Neural cell (in vitro differentiated cells): Measurements from ENCODE around the gene AQP3. TPM values are rescaled to one million over a fixed set of nuclear protein-coding genes. Genes with fewer than 3 reads are reported as not detected.
"Not testable (repeated sequence)": the region's sequence is repeated elsewhere in the genome, so short reads cannot be mapped to it uniquely, and the experiment has no call there.

ENCODE experiments used
- H2AFZ ChIP-seq: fragments of 200-600, 300-800 bp; sonication (generic), shearing (Covaris generic); 2 replicates; pipeline ENCODE4 v1.6.0; 2014; ENCODE audit warnings: low read depth, mild to moderate bottlenecking, antibody characterized with exemption, low read length, moderate library complexity
- H3F3A ChIP-seq: fragments of 200-600 bp; shearing (Covaris generic); 2 replicates; pipeline ENCODE4 v1.6.1; 2016; ENCODE audit warnings: mild to moderate bottlenecking, moderate library complexity, mixed read lengths, antibody characterized with exemption, low read length; ENCODE audit not compliant: insufficient read depth, poor library complexity, severe bottlenecking
- H3K27ac ChIP-seq: fragments of 200-600, 300-800 bp; sonication (generic), shearing (Covaris generic); 2 replicates; pipeline ENCODE4 v1.5.1; 2014; ENCODE audit warnings: mild to moderate bottlenecking, low read length, moderate library complexity
- H3K27me3 ChIP-seq: fragments of 300-800, 200-600 bp; sonication (generic), shearing (Covaris generic); 2 replicates; pipeline ENCODE4 v1.6.0; 2014; ENCODE audit warnings: mild to moderate bottlenecking, low read depth, low read length, moderate library complexity; ENCODE audit not compliant: insufficient read depth
- H3K36me3 ChIP-seq: fragments of 300-800, 200-600 bp; sonication (generic), shearing (Covaris generic); 2 replicates; pipeline ENCODE4 v1.5.1; 2014; ENCODE audit warnings: mild to moderate bottlenecking, antibody characterized with exemption, low read length, moderate library complexity; ENCODE audit not compliant: insufficient read depth
- H3K4me2 ChIP-seq: fragments of 300-800, 200-600 bp; sonication (generic), shearing (Covaris generic); 2 replicates; pipeline ENCODE4 v1.6.0; 2014; ENCODE audit warnings: mild to moderate bottlenecking, low read length
- H3K4me3 ChIP-seq: fragments of 300-800, 200-600 bp; sonication (generic), shearing (Covaris generic); 2 replicates; pipeline ENCODE4 v1.5.1; 2014; ENCODE audit warnings: mild to moderate bottlenecking, low read length, moderate library complexity
- H3K79me2 ChIP-seq: fragments of 200-600 bp; shearing (Covaris generic); replicated peaks from 2 replicates; pipeline ENCODE4 v1.6.0; 2014; ENCODE audit warnings: mild to moderate bottlenecking, low read length, moderate library complexity; ENCODE audit not compliant: insufficient read depth
- H3K9ac ChIP-seq: fragments of 300-800, 200-600 bp; sonication (generic), shearing (Covaris generic); 2 replicates; pipeline ENCODE4 v1.6.1; 2016; ENCODE audit warnings: mild to moderate bottlenecking, low read length, mixed read lengths
- H3K9me2 ChIP-seq: fragments of 200-600 bp; shearing (Covaris generic); 2 replicates; pipeline ENCODE4 v1.6.1; 2016; ENCODE audit warnings: mild to moderate bottlenecking, low read length, mixed read lengths; ENCODE audit not compliant: insufficient read depth
- H3K9me3 ChIP-seq: fragments of 200-600, 300-800 bp; sonication (generic), shearing (Covaris generic); 2 replicates; pipeline ENCODE4 v1.6.1; 2016; ENCODE audit warnings: mild to moderate bottlenecking, mixed run types, low read length, moderate library complexity, mixed read lengths
- H4K20me1 ChIP-seq: fragments of 200-600 bp; shearing (Covaris generic); 2 replicates; pipeline ENCODE4 v1.6.1; 2016; ENCODE audit warnings: mild to moderate bottlenecking, mixed run types; ENCODE audit not compliant: insufficient read depth
- CTCF ChIP-seq: fragments of 450-650 bp; IDR thresholded peaks from 2 replicates; pipeline ENCODE4 v1.5.1; 2014; ENCODE audit warnings: antibody characterized with exemption, mild to moderate bottlenecking, moderate library complexity; ENCODE audit not compliant: poor library complexity, severe bottlenecking
- EP300 ChIP-seq: fragments of 450-650 bp; conservative IDR thresholded peaks from 2 replicates; pipeline ENCODE4 v1.6.1; 2014; ENCODE audit warnings: antibody characterized with exemption, mild to moderate bottlenecking, moderate library complexity; ENCODE audit not compliant: poor library complexity, severe bottlenecking
- EZH2 ChIP-seq: fragments of 200-600, 300-800 bp; shearing (Covaris generic), sonication (generic); IDR thresholded peaks from 2 replicates; pipeline ENCODE4 v1.6.1; 2014; ENCODE audit warnings: antibody characterized with exemption, low read length, borderline replicate concordance, mild to moderate bottlenecking; ENCODE audit not compliant: insufficient read depth, poor library complexity, severe bottlenecking
- MXI1 ChIP-seq: fragments of 450-650 bp; conservative IDR thresholded peaks from 2 replicates; pipeline ENCODE4 v1.6.1; 2014; ENCODE audit warnings: antibody characterized with exemption, mild to moderate bottlenecking; ENCODE audit not compliant: poor library complexity, severe bottlenecking
- POLR2AphosphoS5 ChIP-seq: IDR thresholded peaks from 2 replicates; pipeline ENCODE4 v1.6.1; 2012
- RAD21 ChIP-seq: fragments of 450-650 bp; conservative IDR thresholded peaks from 2 replicates; pipeline ENCODE4 v1.6.1; 2014; ENCODE audit warnings: antibody characterized with exemption, mild to moderate bottlenecking, moderate library complexity
- REST ChIP-seq: IDR thresholded peaks from 2 replicates; pipeline ENCODE4 v1.6.1; 2012; ENCODE audit warnings: borderline replicate concordance
- SMC3 ChIP-seq: fragments of 450-650 bp; conservative IDR thresholded peaks from 2 replicates; pipeline ENCODE4 v1.6.1; 2014; ENCODE audit warnings: antibody characterized with exemption, mild to moderate bottlenecking, moderate library complexity; ENCODE audit not compliant: poor library complexity
- TAF1 ChIP-seq: IDR thresholded peaks from 2 replicates; pipeline ENCODE4 v1.6.1; 2012; ENCODE audit warnings: low read depth
- polyA minus RNA-seq: library from RNA; depleted of rRNA, polyadenylated mRNA; stranded (reverse); fragments of >200 nt; gene quantifications from 2 replicates; pipeline ENCODE4 v1.2.3, GENCODE V29; 2014
- polyA plus RNA-seq: library from polyadenylated mRNA; depleted of rRNA; stranded (reverse); fragments of >200 nt; gene quantifications from 2 replicates; pipeline ENCODE4 v1.2.3, GENCODE V29; 2014

The AQP3 gene
- polyA plus RNA-seq (0.76 TPM in 1 of 2 replicates, not detected in the other), polyA minus RNA-seq (not detected in 2 replicates)

GRCh38 chr9:33446946-33447798 lies at the start of gene AQP3:
AQP3 (minus strand) TSS chr9:33447593; CDS start chr9:33447530, 63 bp downstream.
- peak within 1 kb of the TSS; percentile 39 for H3K9ac ChIP-seq
- H2AFZ ChIP-seq: peak within 1 kb of the TSS; percentile 2
- H3K36me3 ChIP-seq: no peaks in the 10 kb centered on the region
- TF ChIP-seq SMC3: no peak
- no peak for TF ChIP-seq MXI1
- no peak for TF ChIP-seq EP300
- peak; percentile 37 for TF ChIP-seq CTCF
- TF ChIP-seq REST: no peak
- H3K9me2 ChIP-seq: no peaks in the 10 kb centered on the region
- no peak within 1 kb of the TSS for H3K27ac ChIP-seq
- no peaks in the 10 kb centered on the region for H3K79me2 ChIP-seq
- peaks cover 9% of the 10 kb centered on the region for H3K27me3 ChIP-seq
- peak within 1 kb of the TSS; percentile 60 for H3K4me3 ChIP-seq
- H3K4me2 ChIP-seq: no peak within 1 kb of the TSS
- no peaks in the 10 kb centered on the region for H3F3A ChIP-seq
- H4K20me1 ChIP-seq: no peaks in the 10 kb centered on the region
- H3K9me3 ChIP-seq: no peaks in the 10 kb centered on the region

- not testable (repeated sequence) for H2AFZ ChIP-seq, H3K9me3 ChIP-seq, H3K4me2 ChIP-seq, H3K36me3 ChIP-seq, H4K20me1 ChIP-seq, H3K9me2 ChIP-seq, H3F3A ChIP-seq, H3K4me3 ChIP-seq, H3K79me2 ChIP-seq, H3K9ac ChIP-seq, H3K27ac ChIP-seq, H3K27me3 ChIP-seq
These were observed 46.4 kb upstream of the AQP3 start for GRCh38 chr9:33493819-33494218.

- Histone ChIP-seq H3K79me2 (no peaks in the 10 kb centered on the region), H3F3A (no peaks in the 10 kb centered on the region), H4K20me1 (no peaks in the 10 kb centered on the region), H3K9me3 (no peaks in the 10 kb centered on the region), H2AFZ (no peak overlapping the region), H3K27me3 (no peaks in the 10 kb centered on the region), H3K9me2 (no peaks in the 10 kb centered on the region), H3K27ac (no peak overlapping the region), H3K4me2 (no peak overlapping the region), H3K4me3 (no peak overlapping the region), H3K9ac (no peak overlapping the region), H3K36me3 (no peaks in the 10 kb centered on the region)
- TF ChIP-seq RAD21 (no peak), EP300 (no peak), CTCF (no peak), TAF1 (no peak), REST (no peak), SMC3 (no peak), POLR2AphosphoS5 (no peak), MXI1 (no peak), EZH2 (no peak)
These were observed 41.7 kb upstream of the AQP3 start for GRCh38 chr9:33489066-33489465.
